ENCODE data around the gene FAM200A.

The FAM200A gene

DNA sequence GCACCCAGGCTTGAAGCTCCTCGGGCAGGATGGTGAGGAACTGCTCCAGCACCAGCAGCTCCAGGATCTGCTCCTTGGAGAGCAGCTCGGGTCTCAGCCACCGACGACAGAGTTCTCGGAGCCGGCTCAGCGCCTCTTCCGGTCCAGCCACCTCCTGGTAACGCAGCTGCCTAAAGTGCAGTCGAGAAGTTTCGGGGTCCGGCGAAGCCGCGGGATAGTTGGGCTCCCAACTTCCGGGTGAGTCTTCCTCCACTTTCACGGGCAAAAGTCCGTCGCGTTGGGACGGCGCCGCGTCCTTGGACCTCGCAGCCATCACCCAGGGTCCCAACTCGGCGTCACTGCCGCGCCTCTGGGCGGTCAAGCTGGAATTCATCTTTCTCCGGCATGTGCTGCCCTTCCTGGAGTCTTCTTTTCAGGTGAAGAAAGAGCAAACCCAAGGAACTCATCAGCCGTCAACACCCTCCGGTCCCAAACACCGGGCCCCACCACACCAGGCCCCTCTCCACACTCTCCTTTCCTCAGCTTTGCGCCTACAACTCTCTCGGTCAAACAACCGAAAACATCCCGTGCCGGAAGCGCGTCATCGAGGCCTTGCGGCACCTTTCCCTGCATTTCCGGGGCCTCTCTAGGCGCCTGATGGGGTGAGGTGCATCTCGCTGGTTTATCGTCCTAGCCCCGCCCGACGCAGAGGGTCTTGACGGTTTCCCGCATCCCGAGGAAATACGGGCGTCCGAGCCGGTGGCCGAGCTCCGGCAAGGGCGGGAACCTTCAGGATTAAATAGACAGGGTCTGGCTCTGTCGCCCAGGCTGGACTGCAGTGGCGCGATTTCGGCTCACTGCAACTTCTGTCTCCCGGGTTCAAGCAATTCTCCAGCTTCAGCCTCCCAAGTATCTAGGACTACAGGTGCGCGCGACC lies 51.9 kb downstream of the FAM200A start, which contains the start of gene ZNF394:
ZNF394 (minus strand) TSS at position 561 of the 916 bp plus-strand sequence; CDS start at position 373, 188 bp downstream.
- peak; percentile 89 for DNase-seq

DNA sequence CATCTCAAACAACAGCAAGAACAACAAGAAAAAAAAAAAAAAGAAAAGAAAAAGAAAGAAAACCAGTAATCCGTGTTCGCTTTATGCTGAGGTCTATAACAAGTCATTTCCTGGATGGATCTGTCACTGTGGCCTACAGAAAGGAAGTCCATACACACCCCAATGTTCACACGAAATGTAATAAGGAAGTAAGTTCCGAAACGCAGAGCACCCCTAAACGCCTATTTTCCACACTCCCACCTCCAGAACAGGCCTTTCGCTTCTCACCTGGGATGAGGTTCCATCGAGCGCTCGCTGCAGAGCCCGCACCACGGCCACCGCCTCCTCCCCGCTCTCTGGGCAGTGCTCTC lies 52.6 kb downstream of the FAM200A start:
- no peak for DNase-seq

DNA sequence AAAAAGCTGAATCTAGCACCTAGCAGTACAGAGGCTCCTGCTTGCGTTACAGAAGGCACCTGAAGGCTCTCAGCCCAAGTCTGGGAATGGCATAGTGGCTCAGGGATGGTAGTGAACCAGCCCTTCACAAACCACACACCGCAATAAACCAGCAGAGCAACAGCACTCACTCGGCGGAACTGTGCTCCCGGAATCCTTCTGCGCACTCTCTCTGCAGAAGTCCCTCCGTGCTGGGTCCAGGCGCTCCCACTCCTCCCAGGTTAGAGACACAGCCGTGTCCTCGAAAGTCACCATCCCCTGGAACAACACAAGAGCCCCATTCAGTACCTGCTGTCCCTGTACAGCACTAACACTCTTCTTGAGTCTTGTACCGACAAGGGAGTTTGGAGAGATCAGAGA lies 53.4 kb downstream of the FAM200A start:
- no peak for DNase-seq

DNA sequence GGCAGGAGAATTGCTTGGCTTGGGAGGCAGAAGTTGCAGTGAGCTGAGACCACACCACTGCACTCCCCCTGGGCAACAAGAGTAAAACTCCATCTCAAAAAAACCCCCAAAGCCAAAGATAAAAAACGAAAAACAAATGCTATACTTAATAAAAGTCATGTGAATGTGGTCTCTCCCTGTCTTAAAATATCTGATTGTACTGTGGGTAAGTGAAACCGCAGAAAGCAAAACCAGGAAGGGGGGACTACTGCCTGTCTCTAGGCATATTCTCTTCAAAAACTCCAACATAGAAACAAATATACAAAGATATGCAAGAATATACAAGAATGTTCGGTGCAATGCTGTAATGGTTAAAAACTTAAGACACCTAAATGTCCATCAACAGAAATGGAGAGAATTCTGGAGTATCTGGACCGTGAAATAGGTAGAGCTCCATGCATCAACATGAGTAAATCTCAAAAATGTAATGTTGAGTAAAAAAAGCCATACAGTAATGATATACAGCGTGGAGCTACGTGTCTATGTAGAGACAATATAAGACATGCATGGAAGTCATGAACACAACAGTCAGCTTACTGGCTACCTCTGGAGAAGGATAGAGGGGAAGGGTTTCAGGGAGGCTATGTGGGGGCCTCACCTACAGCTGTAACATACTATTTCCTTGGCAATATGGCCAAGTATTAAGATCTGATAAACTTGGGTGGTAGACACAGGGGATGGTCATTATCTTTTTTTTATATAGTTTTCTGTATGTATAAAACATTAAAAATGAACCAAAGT lies 54.0 kb downstream of the FAM200A start:
- DNase-seq: no peak

All from CD4-positive, alpha-beta T cell treated with Interferon gamma for 1 hour (primary cell).